ENCODE data around the gene PERM1.

DNA sequence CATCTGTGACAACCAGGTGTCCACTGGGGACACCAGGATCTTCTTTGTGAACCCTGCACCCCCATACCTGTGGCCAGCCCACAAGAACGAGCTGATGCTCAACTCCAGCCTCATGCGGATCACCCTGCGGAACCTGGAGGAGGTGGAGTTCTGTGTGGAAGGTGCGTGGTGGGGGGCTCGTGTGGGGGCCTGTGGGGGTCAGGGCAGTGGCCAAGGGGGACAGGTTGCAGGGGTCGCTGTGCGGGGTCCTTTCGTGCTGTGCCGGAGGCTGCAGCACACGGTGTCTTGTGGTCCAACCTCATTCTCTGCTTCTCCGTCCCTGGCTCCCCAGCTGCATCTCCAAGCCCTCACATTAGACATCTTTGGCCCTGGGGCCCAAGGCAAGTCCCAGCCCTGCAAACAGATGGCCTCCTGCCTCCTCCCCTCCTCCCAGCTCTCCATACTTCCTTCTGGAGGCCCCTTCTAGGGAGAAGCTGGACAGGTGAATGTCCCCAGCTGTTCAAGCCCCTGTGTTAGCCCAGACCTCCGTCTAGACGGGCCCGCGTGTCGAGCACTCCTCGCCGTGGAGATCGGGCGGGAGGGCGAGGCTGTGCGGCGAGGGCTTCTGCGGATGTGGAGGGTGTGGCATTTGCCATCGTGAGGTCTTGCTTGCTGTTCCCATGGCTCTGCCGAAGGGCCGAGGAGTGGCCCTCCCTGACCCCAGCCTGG is 40.6 kb upstream of the PERM1 start:
- TF ChIP-seq, protein P1, sequence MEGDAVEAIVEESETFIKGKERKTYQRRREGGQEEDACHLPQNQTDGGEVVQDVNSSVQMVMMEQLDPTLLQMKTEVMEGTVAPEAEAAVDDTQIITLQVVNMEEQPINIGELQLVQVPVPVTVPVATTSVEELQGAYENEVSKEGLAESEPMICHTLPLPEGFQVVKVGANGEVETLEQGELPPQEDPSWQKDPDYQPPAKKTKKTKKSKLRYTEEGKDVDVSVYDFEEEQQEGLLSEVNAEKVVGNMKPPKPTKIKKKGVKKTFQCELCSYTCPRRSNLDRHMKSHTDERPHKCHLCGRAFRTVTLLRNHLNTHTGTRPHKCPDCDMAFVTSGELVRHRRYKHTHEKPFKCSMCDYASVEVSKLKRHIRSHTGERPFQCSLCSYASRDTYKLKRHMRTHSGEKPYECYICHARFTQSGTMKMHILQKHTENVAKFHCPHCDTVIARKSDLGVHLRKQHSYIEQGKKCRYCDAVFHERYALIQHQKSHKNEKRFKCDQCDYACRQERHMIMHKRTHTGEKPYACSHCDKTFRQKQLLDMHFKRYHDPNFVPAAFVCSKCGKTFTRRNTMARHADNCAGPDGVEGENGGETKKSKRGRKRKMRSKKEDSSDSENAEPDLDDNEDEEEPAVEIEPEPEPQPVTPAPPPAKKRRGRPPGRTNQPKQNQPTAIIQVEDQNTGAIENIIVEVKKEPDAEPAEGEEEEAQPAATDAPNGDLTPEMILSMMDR (IDR thresholded peaks at IDR 0.05), result no peak
- no peak for TF ChIP-seq EZH2 (IDR thresholded peaks at IDR 0.05; ENCODE audit: borderline replicate concordance, insufficient read depth, low read depth, low read length, poor library complexity, severe bottlenecking)
